Measurements from ENCODE around the gene SEC24D.

The SEC24D gene

GRCh38 chr4:118755438-118756226 lies 80.3 kb downstream of the SEC24D start:
- Histone ChIP-seq H3K36me3 (peaks cover 29% of the 10 kb centered on the region), H3K9me3 (no peaks in the 10 kb centered on the region), H3K27ac (no peak overlapping the region), H3K4me3 (ENCODE audit: low read depth in 1 of 2, low read length in 1 of 2) (no peak overlapping the region), H3K4me1 (ENCODE audit: control insufficient read depth in 1 of 2, insufficient read depth in 1 of 2, low read depth in 1 of 2, low read length in 1 of 2) (no peaks in the 10 kb centered on the region), H3K27me3 (no peaks in the 10 kb centered on the region)
- TF ChIP-seq, protein P1, sequence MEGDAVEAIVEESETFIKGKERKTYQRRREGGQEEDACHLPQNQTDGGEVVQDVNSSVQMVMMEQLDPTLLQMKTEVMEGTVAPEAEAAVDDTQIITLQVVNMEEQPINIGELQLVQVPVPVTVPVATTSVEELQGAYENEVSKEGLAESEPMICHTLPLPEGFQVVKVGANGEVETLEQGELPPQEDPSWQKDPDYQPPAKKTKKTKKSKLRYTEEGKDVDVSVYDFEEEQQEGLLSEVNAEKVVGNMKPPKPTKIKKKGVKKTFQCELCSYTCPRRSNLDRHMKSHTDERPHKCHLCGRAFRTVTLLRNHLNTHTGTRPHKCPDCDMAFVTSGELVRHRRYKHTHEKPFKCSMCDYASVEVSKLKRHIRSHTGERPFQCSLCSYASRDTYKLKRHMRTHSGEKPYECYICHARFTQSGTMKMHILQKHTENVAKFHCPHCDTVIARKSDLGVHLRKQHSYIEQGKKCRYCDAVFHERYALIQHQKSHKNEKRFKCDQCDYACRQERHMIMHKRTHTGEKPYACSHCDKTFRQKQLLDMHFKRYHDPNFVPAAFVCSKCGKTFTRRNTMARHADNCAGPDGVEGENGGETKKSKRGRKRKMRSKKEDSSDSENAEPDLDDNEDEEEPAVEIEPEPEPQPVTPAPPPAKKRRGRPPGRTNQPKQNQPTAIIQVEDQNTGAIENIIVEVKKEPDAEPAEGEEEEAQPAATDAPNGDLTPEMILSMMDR (IDR thresholded peaks at IDR 0.05), result no peak

- Histone ChIP-seq H3K4me1 (ENCODE audit: control insufficient read depth in 1 of 2, insufficient read depth in 1 of 2, low read depth in 1 of 2, low read length in 1 of 2) (no peaks in the 10 kb centered on the region), H3K27me3 (no peaks in the 10 kb centered on the region), H3K36me3 (peaks cover 36% of the 10 kb centered on the region), H3K27ac (no peak overlapping the region), H3K4me3 (ENCODE audit: low read depth in 1 of 2, low read length in 1 of 2) (no peak overlapping the region), H3K9me3 (no peaks in the 10 kb centered on the region)
- TF ChIP-seq, protein P1 (IDR thresholded peaks at IDR 0.05), result no peak
Measured at GRCh38 chr4:118754890-118755289, 81.0 kb downstream of the SEC24D start.

GRCh38 chr4:118753685-118754084 lies 82.2 kb downstream of the SEC24D start:
- TF ChIP-seq, protein P1 (IDR thresholded peaks at IDR 0.05), result no peak
- H3K4me1 ChIP-seq (ENCODE audit: control insufficient read depth in 1 of 2, insufficient read depth in 1 of 2, low read depth in 1 of 2, low read length in 1 of 2), result no peaks in the 10 kb centered on the region
- H3K36me3 ChIP-seq, result peaks cover 40% of the 10 kb centered on the region
- H3K27me3 ChIP-seq, result no peaks in the 10 kb centered on the region
- H3K4me3 ChIP-seq (ENCODE audit: low read depth in 1 of 2, low read length in 1 of 2), result no peak overlapping the region
- H3K27ac ChIP-seq, result no peak overlapping the region
- H3K9me3 ChIP-seq, result no peaks in the 10 kb centered on the region

DNA sequence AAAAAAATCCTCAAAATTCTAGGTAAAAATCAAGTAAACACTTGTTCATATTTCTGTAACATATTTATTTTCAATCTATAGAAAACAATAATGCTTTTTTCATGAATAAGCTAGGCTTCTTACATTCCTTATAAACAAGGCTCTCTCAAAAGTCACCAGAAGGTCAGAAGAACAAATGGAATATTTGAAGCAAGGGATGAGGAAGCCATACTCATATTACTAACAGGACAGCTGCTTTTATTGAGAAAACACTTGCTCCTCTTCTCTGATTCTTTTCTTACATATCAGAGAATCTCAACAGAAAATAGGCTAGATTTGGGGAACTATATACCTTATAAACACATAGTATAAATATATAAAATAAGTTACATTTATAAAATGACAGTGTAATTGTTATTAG lies 82.8 kb downstream of the SEC24D start:
- peaks cover 40% of the 10 kb centered on the region for H3K36me3 ChIP-seq
- no peaks in the 10 kb centered on the region for H3K4me1 ChIP-seq (ENCODE audit: control insufficient read depth in 1 of 2, insufficient read depth in 1 of 2, low read depth in 1 of 2, low read length in 1 of 2)
- H3K9me3 ChIP-seq, result no peaks in the 10 kb centered on the region
- TF ChIP-seq, protein P1 (IDR thresholded peaks at IDR 0.05), result no peak
- H3K4me3 ChIP-seq (ENCODE audit: low read depth in 1 of 2, low read length in 1 of 2), result no peak overlapping the region
- no peaks in the 10 kb centered on the region for H3K27me3 ChIP-seq
- H3K27ac ChIP-seq, result no peak overlapping the region

DNA sequence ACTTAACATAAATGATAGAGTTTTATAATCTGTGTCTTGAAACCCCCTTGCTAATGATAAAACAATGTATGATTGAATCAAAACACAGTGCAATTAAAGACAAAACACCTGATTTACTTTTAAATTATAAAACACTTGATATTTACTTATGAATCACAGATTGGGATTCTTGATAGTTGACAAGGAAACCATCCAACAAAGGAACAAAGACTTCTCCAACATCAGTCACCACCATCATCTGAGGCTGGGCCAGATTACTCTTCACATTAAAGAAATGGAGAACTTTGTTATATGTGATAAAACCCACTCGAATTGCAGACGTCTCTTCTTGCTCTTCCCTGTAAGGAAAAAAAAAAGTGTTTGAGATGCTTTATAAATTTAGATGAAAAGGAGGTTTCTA lies 83.4 kb downstream of the SEC24D start:
- Histone ChIP-seq H3K36me3 (peaks cover 39% of the 10 kb centered on the region), H3K4me3 (ENCODE audit: low read depth in 1 of 2, low read length in 1 of 2) (no peak overlapping the region), H3K9me3 (no peaks in the 10 kb centered on the region), H3K4me1 (ENCODE audit: control insufficient read depth in 1 of 2, insufficient read depth in 1 of 2, low read depth in 1 of 2, low read length in 1 of 2) (no peaks in the 10 kb centered on the region), H3K27me3 (no peaks in the 10 kb centered on the region), H3K27ac (no peak overlapping the region)
- TF ChIP-seq, protein P1 (IDR thresholded peaks at IDR 0.05), result no peak
